AG09309 (cell line): Measurements from ENCODE around the gene KANTR.
A peak's percentile ranks its signal among the peaks of the same experiment; 100 is the strongest.

Experiments used
- DNase-seq: peaks from one replicate; pipeline ENCODE4 v3.0.0-alpha.2; 2010; ENCODE audit warnings: low read depth
- H3K4me3 ChIP-seq: 2 replicates; pipeline ENCODE4 v1.5.1; 2011; ENCODE audit warnings: mild to moderate bottlenecking, low read depth, low read length, moderate library complexity; ENCODE audit not compliant: control insufficient read depth
- CTCF ChIP-seq: IDR thresholded peaks from 2 replicates; pipeline ENCODE4 v1.5.1; 2011; ENCODE audit warnings: mild to moderate bottlenecking, low read depth, low read length, inconsistent platforms; ENCODE audit not compliant: insufficient read depth, control insufficient read depth; ENCODE audit errors: missing control alignments

KANTR gene

GRCh38 chrX:53073115-53073586 lies 20.8 kb upstream of the KANTR start:
- no peak overlapping the region for H3K4me3 ChIP-seq
- TF ChIP-seq CTCF, result no peak
- DNase-seq, result no peak

DNA sequence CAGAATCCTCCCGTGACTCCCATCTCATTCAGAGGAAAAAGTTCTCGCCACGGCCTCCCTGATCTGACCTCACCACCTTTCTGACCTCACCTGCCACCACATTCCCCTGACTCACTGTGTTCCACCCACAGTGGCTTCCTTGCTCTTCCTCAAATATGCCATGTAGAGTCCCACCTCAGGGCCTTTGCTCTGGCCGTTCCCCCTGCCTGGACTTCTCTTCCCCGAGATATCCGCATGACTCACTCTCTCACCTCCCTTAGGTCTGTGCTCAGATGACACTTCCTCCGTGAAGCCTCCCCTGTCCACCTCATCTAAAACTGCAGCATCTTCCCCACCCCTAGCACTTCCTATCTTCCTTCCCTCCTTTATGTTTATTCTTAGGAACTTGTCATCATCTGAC lies 18.9 kb upstream of the KANTR start:
- no peak for DNase-seq
- TF ChIP-seq CTCF, result no peak
- no peak overlapping the region for H3K4me3 ChIP-seq

DNA sequence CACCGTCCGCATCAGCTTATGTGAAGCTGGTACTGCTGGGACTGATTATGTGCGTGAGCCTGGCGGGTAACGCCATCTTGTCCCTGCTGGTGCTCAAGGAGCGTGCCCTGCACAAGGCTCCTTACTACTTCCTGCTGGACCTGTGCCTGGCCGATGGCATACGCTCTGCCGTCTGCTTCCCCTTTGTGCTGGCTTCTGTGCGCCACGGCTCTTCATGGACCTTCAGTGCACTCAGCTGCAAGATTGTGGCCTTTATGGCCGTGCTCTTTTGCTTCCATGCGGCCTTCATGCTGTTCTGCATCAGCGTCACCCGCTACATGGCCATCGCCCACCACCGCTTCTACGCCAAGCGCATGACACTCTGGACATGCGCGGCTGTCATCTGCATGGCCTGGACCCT lies 17.3 kb upstream of the KANTR start:
- no peak for DNase-seq
- H3K4me3 ChIP-seq, result no peak overlapping the region
- no peak for TF ChIP-seq CTCF

DNA sequence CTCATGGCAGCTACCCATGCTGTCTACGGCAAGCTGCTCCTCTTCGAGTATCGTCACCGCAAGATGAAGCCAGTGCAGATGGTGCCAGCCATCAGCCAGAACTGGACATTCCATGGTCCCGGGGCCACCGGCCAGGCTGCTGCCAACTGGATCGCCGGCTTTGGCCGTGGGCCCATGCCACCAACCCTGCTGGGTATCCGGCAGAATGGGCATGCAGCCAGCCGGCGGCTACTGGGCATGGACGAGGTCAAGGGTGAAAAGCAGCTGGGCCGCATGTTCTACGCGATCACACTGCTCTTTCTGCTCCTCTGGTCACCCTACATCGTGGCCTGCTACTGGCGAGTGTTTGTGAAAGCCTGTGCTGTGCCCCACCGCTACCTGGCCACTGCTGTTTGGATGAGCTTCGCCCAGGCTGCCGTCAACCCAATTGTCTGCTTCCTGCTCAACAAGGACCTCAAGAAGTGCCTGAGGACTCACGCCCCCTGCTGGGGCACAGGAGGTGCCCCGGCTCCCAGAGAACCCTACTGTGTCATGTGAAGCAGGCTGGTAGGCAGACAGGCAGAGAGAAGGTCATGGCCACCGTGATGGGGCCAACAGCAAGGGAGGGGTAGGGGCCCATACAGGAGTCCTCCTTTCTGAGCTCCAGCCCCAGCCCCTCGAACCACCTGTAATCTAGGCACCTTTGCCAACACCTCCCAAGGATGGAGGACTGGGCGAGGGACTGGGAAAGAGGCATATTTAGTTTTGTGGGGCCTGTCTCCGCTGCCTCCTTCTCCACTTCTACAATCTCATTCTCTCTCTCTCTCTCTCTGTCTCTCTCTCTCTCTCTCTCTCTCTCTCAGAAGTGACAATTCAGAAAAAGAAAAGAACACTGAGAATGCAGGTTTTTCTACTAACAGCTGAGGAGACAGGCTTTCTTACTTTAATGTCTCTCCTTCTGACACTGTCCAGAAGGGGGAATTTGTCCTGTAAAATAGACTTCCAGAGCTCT lies 16.4 kb upstream of the KANTR start:
- H3K4me3 ChIP-seq, result no peak overlapping the region
- no peak for DNase-seq
- TF ChIP-seq CTCF, result no peak

GRCh38 chrX:53078943-53079342 lies 15.0 kb upstream of the KANTR start:
- no peak for TF ChIP-seq CTCF
- DNase-seq, result no peak
- no peak overlapping the region for H3K4me3 ChIP-seq

DNA sequence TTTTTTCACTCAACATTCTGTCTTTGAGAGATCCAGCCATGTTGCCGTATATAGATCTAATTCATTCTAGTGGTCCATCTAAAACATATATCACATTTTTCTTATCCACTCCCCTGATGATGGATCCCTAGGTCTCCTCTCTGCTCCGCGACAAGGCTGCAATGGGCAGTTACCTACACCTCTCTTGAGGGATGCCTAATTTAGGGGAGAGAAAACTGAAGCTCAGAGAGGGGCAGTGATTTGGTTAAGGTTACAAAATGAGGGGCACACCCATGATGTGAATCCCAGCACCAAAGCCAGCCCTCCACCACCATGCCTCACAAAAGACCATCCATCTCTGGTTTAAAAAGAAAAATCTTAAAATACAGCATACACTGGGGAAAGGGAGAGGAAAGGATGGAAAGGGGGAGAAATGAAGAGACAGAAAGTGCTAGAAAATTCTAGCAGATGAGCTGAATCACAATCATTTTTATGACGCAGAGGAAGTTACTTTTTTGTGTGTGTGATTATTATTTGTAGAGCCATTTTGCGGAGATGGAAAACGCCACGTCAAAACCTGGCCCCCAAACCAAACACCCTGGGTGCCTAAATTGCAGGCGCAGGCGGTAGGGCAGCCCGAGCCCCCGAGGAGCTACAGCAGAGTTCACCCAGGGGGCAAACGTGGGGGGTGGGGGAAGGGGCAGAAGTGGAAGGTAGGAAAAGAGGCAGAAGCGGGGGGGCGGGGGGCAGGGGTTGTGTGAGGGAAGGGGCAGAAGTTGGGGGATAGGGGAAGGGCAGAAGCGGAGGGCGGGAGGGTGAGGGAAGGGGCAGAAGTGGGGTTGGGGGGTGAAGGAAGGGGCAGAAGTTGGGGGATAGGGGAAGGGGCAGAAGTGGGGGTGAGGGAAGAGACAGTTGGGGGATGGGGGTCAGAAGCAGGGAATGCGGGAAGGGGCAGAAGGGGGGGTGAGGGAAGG lies 13.0 kb upstream of the KANTR start:
- peak overlapping the region; percentile 26 for H3K4me3 ChIP-seq
- no peak for TF ChIP-seq CTCF
- no peak for DNase-seq
